HCT116 (cell line): ENCODE data around the gene NPIPB4.
"Not testable (repeated sequence)": the region's sequence is repeated elsewhere in the genome, so short reads cannot be mapped to it uniquely, and the experiment has no call there.

Source experiments
- CTCF ChIP-seq, 3 experiments: fragments of 200-600 bp in 1 of 3; sonication (generic) in 1 of 3; IDR thresholded peaks in 2 of 3; conservative IDR thresholded peaks in 1 of 3; 2 replicates each; pipeline ENCODE4 v1.5.1; 2012 to 2017; ENCODE audit warnings: low read depth in 2 of 3, low read length in 2 of 3, antibody characterized with exemption in 1 of 3, borderline replicate concordance in 1 of 3, control low read depth in 1 of 3, mild to moderate bottlenecking in 1 of 3, mixed read lengths in 1 of 3, mixed run types in 1 of 3, moderate library complexity in 1 of 3; ENCODE audit not compliant: insufficient read depth in 1 of 3
- EZH2 ChIP-seq: fragments of 200-600 bp; sonication (generic); IDR thresholded peaks from 2 replicates; pipeline ENCODE4 v1.6.1; 2017; ENCODE audit warnings: antibody characterized with exemption, mixed run types
- POLR2A ChIP-seq: IDR thresholded peaks from 2 replicates; pipeline ENCODE4 v1.7.0; 2011; ENCODE audit warnings: borderline replicate concordance; ENCODE audit not compliant: insufficient read depth, insufficient read length; ENCODE audit errors: extremely low read depth
- POLR2AphosphoS5 ChIP-seq: IDR thresholded peaks from 2 replicates; pipeline ENCODE4 v1.6.1; 2011; ENCODE audit warnings: mild to moderate bottlenecking, low read depth, low read length, moderate library complexity
- RAD21 ChIP-seq: IDR thresholded peaks from 2 replicates; pipeline ENCODE4 v1.6.1; 2012; ENCODE audit warnings: low read depth, mild to moderate bottlenecking
- SP1 ChIP-seq: IDR thresholded peaks from 2 replicates; pipeline ENCODE4 v1.6.1; 2012; ENCODE audit warnings: low read depth

GRCh38 chr16:21819617-21820016 is 37.9 kb downstream of the NPIPB4 start:
- not testable (repeated sequence) for TF ChIP-seq CTCF (IDR thresholded peaks at IDR 0.05 in 2 of 3, conservative IDR thresholded peaks at IDR 0.05 in 1 of 3; ENCODE audit: borderline replicate concordance in 1 of 3, insufficient read depth in 1 of 3, low read depth in 2 of 3, low read length in 2 of 3); RAD21; POLR2AphosphoS5; POLR2A; SP1; EZH2
